IMR-90 (cell line): ENCODE measurements around the gene USP20. TPM values are rescaled to one million over a fixed set of nuclear protein-coding genes. Genes with fewer than 3 reads are reported as not detected.

Experiments
- ATAC-seq: fragments of 200-7000 bp; cut with Tn5 transposase; 2 replicates; pipeline ENCODE4 v1.9.1; 2020; ENCODE audit warnings: low read depth, mild to moderate bottlenecking, moderate library complexity
- BruUV-seq: library from RNA; stranded (reverse); fragments of 400-500 nt; replicated peaks from 2 replicates; lab custom pipeline; 2021; lab: Mats Ljungman, UMichigan
- CTCF ChIA-PET: fragments of 300-600 bp; formaldehyde crosslinking; extraction: SDS; loops from one replicate; lab custom pipeline; 2021; ENCODE audit warnings: antibody characterized with exemption; lab: Yijun Ruan, JAX
- POLR2A ChIA-PET: fragments of 300-600 bp; sonication (Branson Sonifier 250); formaldehyde crosslinking; loops from one replicate; lab custom pipeline; 2022; ENCODE audit warnings: antibody characterized with exemption; ENCODE audit not compliant: unreplicated experiment; lab: Charles Lee
- DNase-seq: peaks from one replicate; pipeline ENCODE4 v3.0.0; 2013
- H2AFZ ChIP-seq: replicated peaks from 2 replicates; pipeline ENCODE3; 2013; ENCODE audit warnings: low read length, mild to moderate bottlenecking; ENCODE audit not compliant: poor library complexity
- H2AK5ac ChIP-seq: 2 replicates; pipeline ENCODE4 v1.6.1; 2013; ENCODE audit warnings: low read depth, low read length, inconsistent platforms
- H2AK9ac ChIP-seq: replicated peaks from 2 replicates; pipeline ENCODE3; 2013; ENCODE audit warnings: mild to moderate bottlenecking, low read depth, low read length, moderate library complexity; ENCODE audit not compliant: poor library complexity
- H2BK120ac ChIP-seq: 2 replicates; pipeline ENCODE4 v1.6.1; 2013; ENCODE audit warnings: low read depth, low read length, inconsistent platforms
- H2BK15ac ChIP-seq: 3 replicates; pipeline ENCODE4 v1.6.1; 2013; ENCODE audit warnings: low read depth, low read length, inconsistent platforms
- H2BK20ac ChIP-seq: 2 replicates; pipeline ENCODE4 v1.6.1; 2013; ENCODE audit warnings: low read depth, mild to moderate bottlenecking, inconsistent platforms, low read length, moderate library complexity
- H2BK5ac ChIP-seq: 2 replicates; pipeline ENCODE4 v1.6.1; 2013; ENCODE audit warnings: mild to moderate bottlenecking, low read depth, low read length, inconsistent platforms; ENCODE audit not compliant: poor library complexity, severe bottlenecking
- H3K14ac ChIP-seq: replicated peaks from 2 replicates; pipeline ENCODE4 v1.6.1; 2013; ENCODE audit warnings: low read depth, low read length, inconsistent platforms
- H3K18ac ChIP-seq: 2 replicates; pipeline ENCODE4 v1.6.1; 2013; ENCODE audit warnings: low read depth, low read length, control low read depth
- H3K23ac ChIP-seq: 2 replicates; pipeline ENCODE4 v1.6.1; 2013; ENCODE audit warnings: low read depth, low read length, inconsistent platforms
- H3K27ac ChIP-seq: 2 replicates; pipeline ENCODE4 v1.5.1; 2013; ENCODE audit warnings: mild to moderate bottlenecking, control low read depth, low read length; ENCODE audit not compliant: insufficient read depth
- H3K27me3 ChIP-seq: 2 replicates; pipeline ENCODE4 v1.6.1; 2013; ENCODE audit warnings: low read length; ENCODE audit not compliant: control insufficient read depth, insufficient read depth
- H3K36me3 ChIP-seq: 2 replicates; pipeline ENCODE4 v1.6.1; 2013; ENCODE audit warnings: low read length, mixed read lengths; ENCODE audit not compliant: control insufficient read depth, insufficient read depth
- H3K4ac ChIP-seq: 2 replicates; pipeline ENCODE4 v1.6.1; 2013; ENCODE audit warnings: low read depth, low read length, inconsistent platforms
- H3K4me1 ChIP-seq: 2 replicates; pipeline ENCODE4 v1.6.1; 2013; ENCODE audit warnings: low read length, mixed read lengths; ENCODE audit not compliant: control insufficient read depth, insufficient read depth
- H3K4me2 ChIP-seq: 2 replicates; pipeline ENCODE4 v1.6.1; 2013; ENCODE audit warnings: low read depth, mild to moderate bottlenecking, control low read depth, low read length, moderate library complexity
- H3K4me3 ChIP-seq: 2 replicates; pipeline ENCODE4 v1.5.1; 2013; ENCODE audit warnings: low read depth, mild to moderate bottlenecking, control low read depth, low read length, moderate library complexity; ENCODE audit not compliant: insufficient read depth
- H3K56ac ChIP-seq: 2 replicates; pipeline ENCODE4 v1.6.1; 2013; ENCODE audit warnings: low read length, inconsistent platforms; ENCODE audit not compliant: insufficient read depth; ENCODE audit errors: extremely low read depth
- H3K79me1 ChIP-seq, 2 experiments: 2 replicates each; pipeline ENCODE4 v1.6.1; 2013; ENCODE audit warnings: low read length in 2 of 2, inconsistent platforms in 1 of 2, low read depth in 1 of 2
- H3K9ac ChIP-seq: 2 replicates; pipeline ENCODE4 v1.6.1; 2013; ENCODE audit warnings: low read depth, low read length, control low read depth
- H3K9me1 ChIP-seq: 2 replicates; pipeline ENCODE4 v1.6.1; 2013; ENCODE audit warnings: low read length, inconsistent platforms; ENCODE audit not compliant: insufficient read depth
- H3K9me3 ChIP-seq: 2 replicates; pipeline ENCODE4 v1.6.1; 2013; ENCODE audit warnings: low read length; ENCODE audit not compliant: control insufficient read depth, insufficient read depth
- H4K20me1 ChIP-seq: 2 replicates; pipeline ENCODE4 v1.6.1; 2013; ENCODE audit warnings: low read length, inconsistent platforms; ENCODE audit not compliant: insufficient read depth
- H4K5ac ChIP-seq: 2 replicates; pipeline ENCODE4 v1.6.1; 2013; ENCODE audit warnings: mild to moderate bottlenecking, low read depth, low read length, control low read depth
- H4K8ac ChIP-seq, 2 experiments: 2 replicates each; pipeline ENCODE4 v1.6.1; 2013; ENCODE audit warnings: low read depth in 2 of 2, low read length in 2 of 2, control low read depth in 1 of 2, inconsistent platforms in 1 of 2
- H4K91ac ChIP-seq: 2 replicates; pipeline ENCODE4 v1.6.1; 2013; ENCODE audit warnings: low read depth, low read length, inconsistent platforms; ENCODE audit not compliant: insufficient read depth
- CEBPB ChIP-seq: IDR thresholded peaks from 2 replicates; pipeline ENCODE4 v1.6.1; 2012; ENCODE audit warnings: low read depth, low read length, improper control_type of control experiment
- CHD1 ChIP-seq: IDR thresholded peaks from 2 replicates; pipeline ENCODE4 v1.6.1; 2012; ENCODE audit warnings: low read depth, low read length, improper control_type of control experiment
- MAFK ChIP-seq: IDR thresholded peaks from 2 replicates; pipeline ENCODE4 v1.6.1; 2012; ENCODE audit warnings: low read depth, low read length, improper control_type of control experiment
- MXI1 ChIP-seq: IDR thresholded peaks from 2 replicates; pipeline ENCODE4 v1.6.1; 2012; ENCODE audit warnings: low read depth, mild to moderate bottlenecking, low read length, moderate library complexity, borderline replicate concordance
- POLR2A ChIP-seq: IDR thresholded peaks from 2 replicates; pipeline ENCODE4 v1.6.1; 2012; ENCODE audit warnings: mild to moderate bottlenecking, low read depth, low read length
- RCOR1 ChIP-seq: IDR thresholded peaks from 2 replicates; pipeline ENCODE4 v1.6.1; 2012; ENCODE audit warnings: mild to moderate bottlenecking, low read length, improper control_type of control experiment; ENCODE audit not compliant: insufficient replicate concordance
- WGBS, 2 experiments: methylation state at CpG; one replicate each; pipeline versions ENCODE4 v1.1.5 to v1.1.7; 2013; ENCODE audit warnings: missing lambda C conversion rate in 2 of 2; ENCODE audit not compliant: insufficient read length in 1 of 2; ENCODE audit errors: extremely low coverage in 2 of 2; 5-methylcytosine and 5-hydroxymethylcytosine counted together
- dilution Hi-C: fragments of 300-500 bp; cut with HindIII; formaldehyde crosslinking; loops from one replicate; pipeline ENCODE4 v1.14.3; 2018; ENCODE audit warnings: low sequenced_read_pairs; ENCODE audit not compliant: unreplicated experiment
- in situ Hi-C: fragments of 300-500 bp; cut with MboI; formaldehyde crosslinking; loops from 3 replicates; pipeline ENCODE4 v1.14.3; 2019; ENCODE audit warnings: low sequenced_read_pairs, inconsistent platforms, mixed read lengths
- intact Hi-C: fragments of 100-400 bp; cut with micrococcal nuclease; formaldehyde crosslinking; loops from 2 replicates; pipeline ENCODE4 v1.10.0; 2022
- polyA plus RNA-seq, 3 experiments: library from polyadenylated mRNA; depleted of rRNA; stranded (reverse); fragments of >200 nt; gene quantifications; 2 replicates each; pipeline ENCODE4 v1.2.3, GENCODE V29; 2012; ENCODE audit warnings: low replicate concordance in 1 of 3
- total RNA-seq: library from RNA; depleted of rRNA; stranded (reverse); fragments of >200 nt; gene quantifications from 2 replicates; pipeline ENCODE4 v1.2.3, GENCODE V29; 2012
- TF ChIP-seq, protein P1 (sequence below): fragments of 150-350 bp; IDR thresholded peaks from 2 replicates; pipeline ENCODE4 v1.6.1; 2016; ENCODE audit warnings: low read depth, mild to moderate bottlenecking, low read length, moderate library complexity, borderline replicate concordance

USP20 gene
- total and polyA plus RNA-seq, 2 of the 4 experiments (the other 2 are of a cell fraction), result 3.8 to 21.6 TPM

DNA sequence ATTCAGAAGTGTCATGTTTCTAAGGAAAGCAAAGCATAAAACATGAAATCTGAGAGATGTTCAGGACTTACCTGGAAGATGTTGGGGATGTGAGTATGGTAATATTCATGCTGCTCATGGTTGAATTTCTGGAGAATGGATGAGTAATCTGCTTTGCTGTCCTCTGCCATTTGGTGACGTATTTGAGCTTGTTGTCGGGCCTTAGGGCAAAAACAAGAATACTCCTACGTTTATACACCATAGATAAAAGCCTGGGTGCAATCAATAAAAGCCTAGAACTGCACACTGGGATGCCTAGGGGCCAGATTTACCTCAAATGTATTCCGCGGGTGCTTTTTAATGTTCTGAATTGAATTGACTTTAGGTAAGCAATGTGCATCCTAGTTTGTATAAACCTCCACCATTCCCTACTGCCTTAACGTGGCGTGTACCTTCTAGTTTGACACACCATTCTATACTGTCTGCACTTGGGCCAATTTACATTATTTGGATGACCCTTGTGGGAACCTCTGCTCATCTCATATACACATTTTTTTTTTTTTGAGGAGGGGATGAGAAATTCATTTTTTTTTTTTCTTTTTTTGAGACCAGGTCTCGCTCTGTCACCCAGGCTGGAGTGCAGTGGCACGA, 94.4 kb downstream of the USP20 start:
- Histone ChIP-seq H2AK5ac (no peak overlapping the region), H3K27me3 (no peaks in the 10 kb centered on the region), H3K36me3 (peaks cover 14% of the 10 kb centered on the region), H3K4me1 (peaks cover 16% of the 10 kb centered on the region), H3K56ac (no peak overlapping the region), H2AK9ac (no peak overlapping the region), H3K9me1 (peaks cover 6% of the 10 kb centered on the region; the same call in 1 of the 2 replicates), H3K4ac (no peak overlapping the region), H3K27ac (no peak overlapping the region), H2BK120ac (no peak overlapping the region), H2BK15ac (no peak overlapping the region), H3K9me3 (no peaks in the 10 kb centered on the region), H2BK20ac (no peak overlapping the region), H4K8ac (no peak overlapping the region), H3K9ac (no peak overlapping the region), H3K79me1 (0 out of 4 replicates have a peak, but pooled peaks cover 0 to 7% of the 10 kb centered on the region in 2 experiments), H3K14ac (no peak overlapping the region), H4K5ac (no peak overlapping the region), H3K4me3 (no peak overlapping the region), H2BK5ac (no peak overlapping the region), H3K23ac (no peak overlapping the region), H4K20me1 (no peaks in the 10 kb centered on the region), H4K91ac (no peak overlapping the region), H2AFZ (no peak overlapping the region), H3K4me2 (no peak overlapping the region), H3K18ac (no peak overlapping the region)
- intact Hi-C loops, result loop anchor here (5.0 kb wide), 1 partner anchor 113 kb away; the partner anchor contains the start of gene FNBP1
- dilution Hi-C loops, result no loop called here
- ChIA-PET POLR2A (no interaction called here), CTCF (no interaction called here)
- TF ChIP-seq CHD1 (no peak), MXI1 (no peak), CEBPB (no peak), MAFK (no peak), POLR2A (no peak), RCOR1 (no peak)
- TF ChIP-seq, protein P1, sequence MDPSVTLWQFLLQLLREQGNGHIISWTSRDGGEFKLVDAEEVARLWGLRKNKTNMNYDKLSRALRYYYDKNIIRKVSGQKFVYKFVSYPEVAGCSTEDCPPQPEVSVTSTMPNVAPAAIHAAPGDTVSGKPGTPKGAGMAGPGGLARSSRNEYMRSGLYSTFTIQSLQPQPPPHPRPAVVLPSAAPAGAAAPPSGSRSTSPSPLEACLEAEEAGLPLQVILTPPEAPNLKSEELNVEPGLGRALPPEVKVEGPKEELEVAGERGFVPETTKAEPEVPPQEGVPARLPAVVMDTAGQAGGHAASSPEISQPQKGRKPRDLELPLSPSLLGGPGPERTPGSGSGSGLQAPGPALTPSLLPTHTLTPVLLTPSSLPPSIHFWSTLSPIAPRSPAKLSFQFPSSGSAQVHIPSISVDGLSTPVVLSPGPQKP, result no peak
- in situ Hi-C loops, result no loop called here
- no TSS peak for BruUV-seq
- WGBS, 2 experiments, result no CpG with 5 or more reads among the region's 9 CpGs
- ATAC-seq, result no peak
- no peak for DNase-seq
